Stimulated activated CD8-positive, alpha-beta memory T cell treated with anti-CD3 and anti-CD28 coated beads, Interleukin-12 subunit alpha, Interleukin-12 subunit beta, amount 100 ng/mL, for 1 hour (primary cell): ENCODE measurements around the gene TBC1D7.

Source experiments
- DNase-seq: peaks from one replicate; pipeline ENCODE4 v3.0.0-alpha.2; 2020; ENCODE audit warnings: low read depth

The TBC1D7 gene

GRCh38 chr6:13268913-13269518, 59.3 kb downstream of the TBC1D7 start:
- DNase-seq: no peak

DNA sequence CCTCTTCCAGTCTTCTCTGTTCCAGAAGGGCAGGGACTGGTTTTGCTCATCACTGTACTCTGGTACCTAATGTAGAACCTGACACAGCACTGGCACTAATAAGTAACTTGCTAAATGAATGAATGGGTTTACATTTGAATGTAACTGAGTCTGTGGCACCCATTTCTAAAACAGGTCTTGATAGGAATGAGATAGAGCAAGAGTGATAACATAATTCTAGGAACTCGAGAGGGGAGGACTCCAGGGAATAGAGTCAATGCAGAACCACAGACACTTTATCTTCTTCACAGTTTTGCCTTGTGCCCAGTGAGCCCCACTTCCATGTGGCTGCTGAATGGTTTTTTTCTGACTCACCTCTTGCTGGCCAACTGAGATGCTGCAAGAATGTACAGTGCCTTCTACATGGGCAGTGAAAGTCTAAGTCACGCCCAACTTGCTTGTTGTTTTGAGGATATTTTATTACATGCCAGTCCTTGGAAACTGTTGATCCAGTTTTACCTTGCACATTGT, 61.1 kb downstream of the TBC1D7 start:
- DNase-seq: no peak

DNA sequence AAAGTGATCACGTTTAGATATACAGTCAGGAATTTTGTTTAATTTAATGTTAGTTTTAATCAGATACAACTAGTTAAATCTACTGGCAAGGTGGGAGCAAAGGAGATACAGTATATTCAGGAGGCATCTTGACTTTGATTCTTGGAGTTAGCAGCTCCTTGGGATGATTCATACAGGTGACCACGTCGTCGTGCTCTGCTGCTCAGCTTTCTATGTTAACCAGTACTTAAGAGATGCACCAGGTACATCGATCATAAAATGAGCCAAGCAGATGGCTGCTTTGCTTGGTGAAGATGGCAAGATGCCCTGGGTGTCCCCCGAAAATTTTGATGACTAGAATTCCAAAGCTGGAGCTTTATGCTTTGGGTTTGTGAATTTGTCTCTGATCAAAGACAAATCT, 64.7 kb downstream of the TBC1D7 start:
- no peak for DNase-seq

GRCh38 chr6:13262302-13263230, 65.8 kb downstream of the TBC1D7 start:
- no peak for DNase-seq

- no peak for DNase-seq
These were observed 66.8 kb downstream of the TBC1D7 start for GRCh38 chr6:13261464-13261994.

- DNase-seq: no peak
These were observed 67.5 kb downstream of the TBC1D7 start for GRCh38 chr6:13260831-13261230.

GRCh38 chr6:13260101-13260598, 68.2 kb downstream of the TBC1D7 start:
- no peak for DNase-seq

DNA sequence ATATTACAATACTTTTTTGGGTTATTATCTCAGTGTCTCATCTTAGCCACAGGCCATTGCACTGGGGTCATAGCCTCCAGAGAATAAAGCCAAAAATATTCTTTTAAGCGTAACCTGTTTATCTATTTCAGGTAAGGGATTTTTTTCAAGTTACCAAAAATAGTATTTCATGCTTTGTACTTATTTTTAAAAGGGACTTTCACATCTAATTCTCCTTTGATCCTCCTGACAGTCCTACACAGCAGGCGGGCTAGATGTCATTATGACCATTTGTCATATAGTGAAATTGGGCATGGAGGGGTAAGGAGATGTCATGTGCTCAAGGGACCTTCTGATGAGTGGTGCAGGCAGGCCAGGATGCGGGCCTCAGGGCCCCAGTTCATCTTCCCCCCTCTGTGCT, 68.9 kb downstream of the TBC1D7 start:
- no peak for DNase-seq

DNA sequence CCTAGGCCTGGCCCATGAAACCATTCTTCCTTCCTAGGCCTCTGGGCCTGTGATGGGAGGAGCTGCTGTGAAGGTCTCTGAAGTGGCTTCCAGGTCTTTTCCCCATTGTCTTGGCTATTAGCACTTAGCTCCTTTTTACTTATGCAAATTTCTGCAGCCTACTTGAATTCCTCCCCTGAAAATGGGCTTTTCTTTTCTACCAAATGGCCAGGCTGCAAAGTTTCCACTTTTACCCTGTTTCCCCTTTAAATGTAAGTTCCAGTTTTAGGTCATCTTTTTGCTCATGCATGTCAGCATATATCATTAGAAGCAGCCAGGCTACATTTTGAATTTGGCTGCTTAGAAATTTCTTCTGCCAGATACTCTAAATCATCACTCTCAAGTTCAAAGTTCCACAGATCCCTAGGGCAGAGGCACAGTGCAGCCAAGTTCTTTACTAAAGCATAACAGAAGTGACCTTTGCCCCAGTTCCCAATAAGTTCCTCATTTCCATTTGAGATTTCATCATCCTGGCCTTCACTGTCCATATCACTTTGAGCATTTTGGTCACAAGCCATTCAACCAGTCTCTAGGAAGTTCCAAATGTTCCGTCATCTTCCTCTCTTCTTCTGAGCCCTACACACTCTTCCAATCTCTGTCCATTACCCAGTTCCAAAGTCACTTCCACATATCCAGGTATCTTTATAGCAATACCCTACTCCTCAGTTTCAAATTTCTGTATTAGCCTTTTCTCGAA, 71.9 kb downstream of the TBC1D7 start:
- DNase-seq: no peak
